ENCODE results near the gene SCIN.
"Not testable (repeated sequence)": the region's sequence is repeated elsewhere in the genome, so short reads cannot be mapped to it uniquely, and the experiment has no call there.

Gene SCIN

GRCh38 chr7:12653518-12653917, 83.0 kb downstream of the SCIN start:
- no peak for TF ChIP-seq CTCF (IDR thresholded peaks at IDR 0.05; ENCODE audit: low read depth, low read length, missing control alignments)
- no peak overlapping the region for H3K4me3 ChIP-seq (ENCODE audit: low read depth, low read length)
- no peak for DNase-seq (ENCODE audit: low read depth)

- DNase-seq (ENCODE audit: low read depth): no peak
- TF ChIP-seq CTCF (IDR thresholded peaks at IDR 0.05; ENCODE audit: low read depth, low read length, missing control alignments): no peak
- no peak overlapping the region for H3K4me3 ChIP-seq (ENCODE audit: low read depth, low read length)
Measured at GRCh38 chr7:12655161-12655560, 84.6 kb downstream of the SCIN start.

GRCh38 chr7:12660423-12660822, 89.9 kb downstream of the SCIN start:
- DNase-seq (ENCODE audit: low read depth); H3K4me3 ChIP-seq (ENCODE audit: low read depth, low read length): not testable (repeated sequence)

- not testable (repeated sequence) for DNase-seq (ENCODE audit: low read depth); H3K4me3 ChIP-seq (ENCODE audit: low read depth, low read length)
Measured at GRCh38 chr7:12660986-12661385, 90.5 kb downstream of the SCIN start.

- no peak overlapping the region for H3K4me3 ChIP-seq (ENCODE audit: low read depth, low read length)
- TF ChIP-seq CTCF (IDR thresholded peaks at IDR 0.05; ENCODE audit: low read depth, low read length, missing control alignments): no peak
- no peak for DNase-seq (ENCODE audit: low read depth)
Measured at GRCh38 chr7:12661581-12661980, 91.1 kb downstream of the SCIN start.

- no peak overlapping the region for H3K4me3 ChIP-seq (ENCODE audit: low read depth, low read length)
- no peak for TF ChIP-seq CTCF (IDR thresholded peaks at IDR 0.05; ENCODE audit: low read depth, low read length, missing control alignments)
- DNase-seq (ENCODE audit: low read depth): no peak
Measured at GRCh38 chr7:12670000-12670729, 99.6 kb downstream of the SCIN start.

- no peak overlapping the region for H3K4me3 ChIP-seq (ENCODE audit: low read depth, low read length)
- no peak for TF ChIP-seq CTCF (IDR thresholded peaks at IDR 0.05; ENCODE audit: low read depth, low read length, missing control alignments)
- DNase-seq (ENCODE audit: low read depth): no peak
Measured at GRCh38 chr7:12670743-12671520, 100.4 kb downstream of the SCIN start.

- not testable (repeated sequence) for DNase-seq (ENCODE audit: low read depth); H3K4me3 ChIP-seq (ENCODE audit: low read depth, low read length)
Measured at GRCh38 chr7:12673436-12673835, 102.9 kb downstream of the SCIN start.
